Measurements from ENCODE around the gene GLYR1.

GRCh38 chr16:4871071-4871470 is 24.0 kb upstream of the GLYR1 start:
- no peak for TF ChIP-seq JUND (IDR thresholded peaks at IDR 0.05; ENCODE audit: low read depth, low read length)
- TF ChIP-seq RCOR1 (conservative IDR thresholded peaks at IDR 0.05; ENCODE audit: low read depth, low read length) = no peak
- no peak for TF ChIP-seq CTCF (IDR thresholded peaks at IDR 0.05 in 2 of 3, conservative IDR thresholded peaks at IDR 0.05 in 1 of 3; ENCODE audit: control insufficient read depth in 2 of 3, extremely low read depth in 1 of 3, insufficient read depth in 1 of 3, low read depth in 3 of 3, low read length in 3 of 3)
- no peak for TF ChIP-seq TAF1 (IDR thresholded peaks at IDR 0.05; ENCODE audit: borderline replicate concordance, low read depth, low read length)
- no peak for TF ChIP-seq ZNF24 (IDR thresholded peaks at IDR 0.05)
- TF ChIP-seq SP1 (IDR thresholded peaks at IDR 0.05; ENCODE audit: low read depth, low read length) = no peak
- TF ChIP-seq CHD2 (IDR thresholded peaks at IDR 0.05; ENCODE audit: borderline replicate concordance, low read depth, low read length) = no peak
- no peak for TF ChIP-seq BCLAF1 (IDR thresholded peaks at IDR 0.05)
- TF ChIP-seq PAX8 (IDR thresholded peaks at IDR 0.05) = no peak
- TF ChIP-seq ZNF274 (IDR thresholded peaks at IDR 0.05; ENCODE audit: insufficient read depth, insufficient read length) = no peak
- TF ChIP-seq FOXM1 (IDR thresholded peaks at IDR 0.05; ENCODE audit: low read depth, low read length) = no peak
- no peak for TF ChIP-seq EZH2 (IDR thresholded peaks at IDR 0.05; ENCODE audit: borderline replicate concordance, control insufficient read depth, low read depth, low read length)
- no peak for TF ChIP-seq JUNB (IDR thresholded peaks at IDR 0.05)
